Regular cardiac myocyte (primary cell): ENCODE measurements around the gene LSM7. TPM values are rescaled to one million over a fixed set of nuclear protein-coding genes. Genes with fewer than 3 reads are reported as not detected.

Source experiments
- total RNA-seq: library from RNA; depleted of rRNA; stranded (reverse); fragments of >200 nt; gene quantifications from 2 replicates; pipeline ENCODE4 v1.2.3, GENCODE V29; 2014

LSM7 gene
- total RNA-seq = 121 and 187 TPM in 2 replicates

DNA sequence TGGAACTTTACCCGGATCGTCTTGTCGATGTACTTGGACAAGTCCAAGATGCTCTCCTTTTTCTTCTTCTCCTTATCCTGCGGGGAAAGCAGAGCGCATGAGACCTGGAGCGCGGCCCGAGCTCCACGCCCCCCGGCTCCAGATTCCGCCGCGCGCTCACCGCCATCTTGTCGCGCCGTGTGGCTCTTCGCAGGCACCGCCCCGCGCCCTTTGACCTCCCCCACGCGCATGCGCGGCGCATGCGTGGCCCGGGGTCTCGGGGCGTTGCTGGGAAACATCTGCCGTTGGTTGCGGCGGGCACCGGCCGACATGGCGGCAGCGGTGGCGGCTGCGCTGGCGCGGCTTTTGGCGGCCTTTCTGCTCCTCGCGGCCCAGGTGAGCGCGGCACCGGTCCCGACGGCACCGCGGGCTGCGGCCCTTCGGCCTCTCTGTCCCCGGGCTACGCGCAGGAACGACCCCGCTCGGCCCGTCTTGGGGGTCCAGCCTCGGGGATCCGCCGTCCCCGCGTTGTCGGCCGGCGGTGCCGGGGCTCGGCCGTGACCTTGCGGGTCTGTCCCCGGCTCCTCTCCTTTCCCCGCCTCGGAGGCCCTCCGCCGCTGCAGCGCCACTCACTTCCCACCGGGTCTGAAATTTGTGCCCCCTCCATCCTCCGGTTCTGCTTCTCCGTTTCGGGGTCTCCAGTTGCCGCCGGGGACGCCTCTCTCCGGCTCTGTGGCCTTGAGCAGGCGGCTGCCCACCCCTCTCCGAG is at the start of gene LSM7, which contains the start of gene SPPL2B:
LSM7 (minus strand) TSS at position 186 of the 748 bp plus-strand sequence; CDS start at position 166, 20 bp downstream.
SPPL2B (plus strand) TSS at position 284 of the 748 bp plus-strand sequence; CDS start at position 310, 26 bp downstream.

GRCh38 chr19:2359992-2360685 is 31.8 kb upstream of the LSM7 start, which contains the start of gene TMPRSS9:
TMPRSS9 (plus strand) TSS chr19:2360265; CDS start chr19:2389786, 29,521 bp downstream.

GRCh38 chr19:2308114-2308556 is 20.3 kb downstream of the LSM7 start, which contains the start of gene LINGO3:
LINGO3 (minus strand) TSS chr19:2308154; CDS start chr19:2291776, 16,378 bp downstream.

GRCh38 chr19:2282062-2282861 is 46.1 kb downstream of the LSM7 start, which contains the start of gene PEAK3:
PEAK3 (minus strand) TSS chr19:2282175; CDS start chr19:2280931, 1,244 bp downstream.

Other genes starting within 250 kb of the LSM7 start
- 8.5 and 17.1 TPM in 2 replicates for gene MOB3A, start 232.3 kb downstream of the LSM7 start, total RNA-seq
- gene IZUMO4, start 231.7 kb downstream of the LSM7 start, total RNA-seq = 0.58 and 0.85 TPM in 2 replicates
- 89.4 and 121 TPM in 2 replicates for gene AP3D1, start 177.0 kb downstream of the LSM7 start, total RNA-seq
- gene DOT1L, start 164.7 kb downstream of the LSM7 start, total RNA-seq = 3.7 and 8.8 TPM in 2 replicates
- 35.5 and 65.2 TPM in 2 replicates for gene PLEKHJ1, start 92.3 kb downstream of the LSM7 start, total RNA-seq
- 17.4 and 22.6 TPM in 2 replicates for gene SF3A2, start 91.8 kb downstream of the LSM7 start, total RNA-seq
- 0.19 and 0.85 TPM in 2 replicates for gene AMH, start 79.3 kb downstream of the LSM7 start, total RNA-seq
- gene JSRP1, start 72.2 kb downstream of the LSM7 start, total RNA-seq = under 0.01 TPM in 1 of 2 replicates, not detected in the other
- gene PEAK3, start 46.4 kb downstream of the LSM7 start, total RNA-seq = not detected in 2 replicates
- not detected in 2 replicates for gene LINGO3, start 20.4 kb downstream of the LSM7 start, total RNA-seq
- gene SPPL2B, start 98 bp upstream of the LSM7 start, total RNA-seq = 20.3 and 24.8 TPM in 2 replicates
- under 0.01 TPM in 2 replicates for gene TMPRSS9, start 31.7 kb upstream of the LSM7 start, total RNA-seq
- 22.6 and 39.9 TPM in 2 replicates for gene TIMM13, start 99.0 kb upstream of the LSM7 start, total RNA-seq
- gene LMNB2, start 128.4 kb upstream of the LSM7 start, total RNA-seq = 35.2 and 183 TPM in 2 replicates
- gene GADD45B, start 147.5 kb upstream of the LSM7 start, total RNA-seq = 22.8 and 52.7 TPM in 2 replicates